Measurements from ENCODE around the gene GINS1. TPM values are rescaled to one million over a fixed set of nuclear protein-coding genes. Genes with fewer than 3 reads are reported as not detected.

Gene GINS1
- total RNA-seq, 1 experiment from 2014 or later, result 74.3 TPM

GRCh38 chr20:25480797-25481196, 73.3 kb downstream of the GINS1 start:
- Histone ChIP-seq H3K9ac (ENCODE audit: extremely low read depth, insufficient read length, low read length) (no peak overlapping the region), H3K14ac (ENCODE audit: insufficient read depth, low read length) (no peak overlapping the region), H4K20me1 (ENCODE audit: control insufficient read depth, insufficient read depth, insufficient read length) (no peaks in the 10 kb centered on the region), H3K4ac (ENCODE audit: low read depth, low read length) (no peak overlapping the region), H4K5ac (ENCODE audit: insufficient read length, low read depth, low read length) (no peak overlapping the region), H3K23me2 (ENCODE audit: insufficient read length, low read depth, low read length, poor library complexity, severe bottlenecking) (no peaks in the 10 kb centered on the region), H3K4me1 (ENCODE audit: insufficient read depth, low read length) (no peaks in the 10 kb centered on the region), H3K27me3 (ENCODE audit: insufficient read depth, low read length) (no peaks in the 10 kb centered on the region), H3K18ac (ENCODE audit: insufficient read length, low read depth, low read length) (no peak overlapping the region), H2AK5ac (ENCODE audit: insufficient read length, low read length) (no peak overlapping the region), H2AFZ (ENCODE audit: low read length) (no peak overlapping the region), H4K91ac (ENCODE audit: insufficient read length, low read depth, low read length) (no peak overlapping the region), H3K27ac (ENCODE audit: insufficient read length, low read depth, low read length) (no peak overlapping the region), H3K23ac (ENCODE audit: insufficient read length, low read depth, low read length) (no peak overlapping the region), H4K8ac (replicated peaks; ENCODE audit: insufficient read length, low read depth, low read length) (no peak overlapping the region), H3K4me2 (ENCODE audit: insufficient read depth, insufficient read length, low read length) (no peak overlapping the region), H3K9me3 (ENCODE audit: control insufficient read depth, low read depth, low read length) (no peaks in the 10 kb centered on the region), H3K79me1 (ENCODE audit: insufficient read depth, low read depth, low read length, poor library complexity, severe bottlenecking) (no peaks in the 10 kb centered on the region), H2BK15ac (ENCODE audit: low read depth, low read length) (no peak overlapping the region), H3T11ph (ENCODE audit: low read length) (no peak overlapping the region), H2BK5ac (ENCODE audit: insufficient read length, low read length) (no peak overlapping the region), H2BK12ac (ENCODE audit: insufficient read length, low read depth, low read length) (no peak overlapping the region), H2BK20ac (ENCODE audit: low read depth, low read length, poor library complexity, severe bottlenecking) (no peak overlapping the region), H3K56ac (ENCODE audit: insufficient read length, low read depth, low read length) (no peak overlapping the region), H2BK120ac (ENCODE audit: low read depth, low read length, poor library complexity, severe bottlenecking) (no peak overlapping the region), H3K79me2 (ENCODE audit: insufficient read depth, low read length) (no peaks in the 10 kb centered on the region)
- Mint-ChIP-seq H3K27ac (no peak overlapping the region), H3K4me1 (peaks cover 0 to 7% of the 10 kb centered on the region in 2 experiments; a peak in 2 of 4 replicates), H3K9me3 (no peaks in the 10 kb centered on the region; a peak in 1 of 5 replicates), H3K36me3 (ENCODE audit: insufficient read depth in 1 of 3, low read depth in 3 of 3) (peaks cover 45 to 71% (median 68%) of the 10 kb centered on the region in 3 experiments), H3K4me3 (no peak overlapping the region), H3K27me3 (ENCODE audit: low read depth) (no peaks in the 10 kb centered on the region)
- TF ChIP-seq CTCF (conservative IDR thresholded peaks at IDR 0.05), result no peak
- DNase-seq, result no peak
- no CpG with 5 or more reads among the region's 9 CpGs for WGBS (ENCODE audit: extremely low coverage, insufficient read length, low lambda C conversion rate)
